Pons (tissue), 1 donor: ENCODE results near the gene RABEP2.
"Not testable (repeated sequence)": the region's sequence is repeated elsewhere in the genome, so short reads cannot be mapped to it uniquely, and the experiment has no call there.

ENCODE experiments used
- DNase-seq: peaks from one replicate; pipeline ENCODE4 v3.0.0-alpha.2; 2016; ENCODE audit warnings: low spot score

RABEP2 gene

DNA sequence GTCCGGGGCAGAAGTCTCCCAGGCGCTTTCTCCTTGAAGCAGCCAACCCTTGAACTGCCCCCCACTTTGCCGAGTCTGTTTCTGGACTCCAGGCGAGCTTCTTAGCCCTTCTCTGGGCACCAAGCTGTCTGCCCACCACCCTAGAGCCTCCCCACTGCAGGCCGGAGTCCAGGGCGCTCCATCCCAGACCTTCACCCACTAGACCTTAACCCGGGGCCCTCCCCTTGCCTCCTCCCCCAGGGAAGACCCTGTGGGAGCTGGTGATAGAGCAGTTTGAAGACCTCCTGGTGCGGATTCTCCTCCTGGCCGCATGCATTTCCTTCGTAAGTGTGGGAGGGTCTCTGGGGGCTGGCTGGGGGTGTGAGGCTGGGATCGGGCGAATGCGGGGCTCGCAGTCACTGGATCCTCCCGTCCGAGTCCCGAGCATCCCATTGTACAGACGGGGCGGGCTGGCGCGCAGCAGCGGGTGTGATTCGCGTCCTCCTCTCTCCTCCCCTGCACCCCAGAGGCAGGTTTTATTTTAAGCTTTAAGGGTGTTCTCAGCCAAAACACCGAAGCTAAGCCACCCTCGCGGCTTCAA lies 45.7 kb downstream of the RABEP2 start:
- DNase-seq, result no peak

DNA sequence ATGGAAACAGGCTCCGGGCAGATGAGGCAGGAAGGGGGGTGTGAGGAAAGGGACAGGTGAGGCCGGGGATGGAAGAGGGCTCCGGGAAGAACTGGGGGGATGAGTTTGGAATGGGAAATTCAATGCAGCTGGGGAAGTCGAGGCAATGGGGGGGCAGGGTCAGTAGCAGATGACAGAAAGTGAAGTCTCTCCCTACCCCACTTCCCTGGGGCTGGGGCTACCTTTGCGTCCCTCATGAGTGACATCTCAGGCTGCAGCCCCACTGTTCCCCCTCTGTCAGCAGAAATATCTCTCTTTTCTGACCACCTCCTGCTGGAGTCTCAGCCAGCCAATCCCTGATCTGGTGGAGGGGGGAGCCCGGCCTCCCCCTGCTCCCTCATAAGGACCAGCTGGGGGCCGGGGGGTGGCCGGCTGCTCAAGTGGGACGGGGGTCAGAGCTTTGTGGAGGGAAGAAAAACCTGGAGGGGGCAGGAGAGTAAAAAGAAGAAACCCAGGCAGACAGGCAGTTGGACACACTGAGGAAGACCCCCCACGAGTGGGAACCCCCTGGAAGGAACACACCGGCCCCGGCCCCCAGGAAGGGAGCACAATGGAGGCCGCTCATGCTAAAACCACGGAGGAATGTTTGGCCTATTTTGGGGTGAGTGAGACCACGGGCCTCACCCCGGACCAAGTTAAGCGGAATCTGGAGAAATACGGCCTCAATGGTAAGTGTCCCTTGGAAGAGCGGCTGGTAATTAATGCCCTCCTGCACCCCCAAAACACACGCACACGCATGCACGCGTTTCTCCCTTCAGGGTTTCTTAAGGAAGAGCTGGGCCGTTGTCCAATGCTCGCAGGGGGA lies 46.7 kb downstream of the RABEP2 start, which contains the start of gene ATP2A1:
Gene ATP2A1, plus strand, starts transcription at position 406 of the 844 bp plus-strand sequence. Its CDS starts 184 bp downstream, at position 590.
- no peak for DNase-seq

DNA sequence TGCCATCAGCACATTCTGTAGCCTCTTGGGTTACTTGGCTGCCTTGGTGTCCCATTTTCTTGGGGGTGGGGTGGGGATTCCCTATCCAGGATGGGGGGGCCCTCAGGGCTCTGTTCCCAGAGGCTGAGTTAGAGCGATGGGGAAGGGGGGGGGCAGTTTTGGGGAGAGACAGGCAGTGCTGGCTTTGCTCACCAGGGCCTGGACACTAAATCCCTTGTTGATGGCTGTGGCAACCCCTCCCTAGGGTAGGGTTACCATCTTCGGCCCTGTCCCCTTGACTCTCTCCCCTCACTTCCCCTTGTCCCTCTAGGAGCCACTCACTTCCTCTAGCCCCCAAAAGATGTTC lies 47.4 kb downstream of the RABEP2 start:
- DNase-seq, result no peak

DNA sequence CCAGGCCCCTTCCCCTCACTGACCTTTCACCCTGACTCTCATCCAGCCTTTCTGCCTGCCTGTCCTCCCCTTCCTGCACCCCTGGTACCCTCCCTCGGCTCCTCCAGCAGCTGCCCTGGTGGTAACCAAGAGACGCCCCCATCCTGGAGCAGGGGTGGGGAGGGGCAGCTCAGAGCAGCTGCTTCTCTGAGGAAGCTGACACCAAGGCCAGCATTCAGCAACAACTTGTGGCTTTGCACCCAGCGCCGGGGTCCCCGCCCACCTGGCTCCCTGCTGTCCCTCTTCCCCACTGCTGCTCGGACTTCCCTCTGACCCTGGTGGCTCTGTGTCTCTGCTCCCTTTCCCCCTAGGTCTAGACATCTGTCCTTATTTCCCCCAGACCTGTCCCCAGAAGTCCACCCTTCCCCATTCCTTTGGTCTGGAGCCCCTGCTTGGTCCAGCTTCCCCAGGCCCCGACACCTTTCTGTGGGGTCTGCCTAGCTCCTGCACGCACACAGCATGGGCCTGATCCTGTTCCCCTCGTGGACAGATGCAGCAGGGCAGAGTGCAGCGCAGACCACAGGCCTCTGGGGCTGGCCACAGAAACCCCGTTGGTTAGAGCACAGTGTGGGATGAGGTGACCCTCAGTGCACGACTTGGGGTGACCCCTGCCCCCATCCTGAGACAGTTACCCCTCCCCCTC lies 47.9 kb downstream of the RABEP2 start:
- DNase-seq, result no peak

DNA sequence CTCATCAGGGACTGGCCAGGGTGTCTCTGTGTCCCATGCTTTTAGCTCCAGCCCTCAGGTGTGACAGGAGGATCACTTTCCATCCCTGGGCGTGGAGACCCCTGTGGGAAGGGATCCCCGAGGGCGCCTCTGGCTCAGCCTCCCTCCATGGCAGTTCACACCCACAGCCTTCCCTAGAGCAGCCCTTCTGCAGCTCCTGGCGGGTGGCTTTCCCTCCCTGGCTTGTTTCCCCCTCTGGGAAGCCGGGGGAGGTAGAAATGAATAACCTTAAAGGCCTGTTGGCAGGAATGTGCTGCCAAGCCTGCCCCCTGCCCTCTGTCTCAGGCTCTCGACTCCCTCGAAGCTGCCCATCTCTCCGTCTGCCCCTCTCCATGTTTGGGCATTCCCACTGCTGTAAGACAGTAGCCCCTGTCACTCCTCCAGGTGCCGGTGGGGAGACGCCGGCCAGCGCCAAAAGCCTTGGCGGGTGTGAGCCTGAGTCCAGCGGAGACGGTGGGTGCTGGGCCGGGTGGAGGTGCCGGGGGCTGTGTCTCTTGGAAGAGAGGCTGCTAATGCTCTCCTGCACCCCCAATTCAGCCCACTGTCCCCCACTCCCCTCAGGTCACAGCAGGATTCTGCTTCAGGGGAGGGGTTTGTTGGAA lies 48.9 kb downstream of the RABEP2 start:
- DNase-seq, result no peak

DNA sequence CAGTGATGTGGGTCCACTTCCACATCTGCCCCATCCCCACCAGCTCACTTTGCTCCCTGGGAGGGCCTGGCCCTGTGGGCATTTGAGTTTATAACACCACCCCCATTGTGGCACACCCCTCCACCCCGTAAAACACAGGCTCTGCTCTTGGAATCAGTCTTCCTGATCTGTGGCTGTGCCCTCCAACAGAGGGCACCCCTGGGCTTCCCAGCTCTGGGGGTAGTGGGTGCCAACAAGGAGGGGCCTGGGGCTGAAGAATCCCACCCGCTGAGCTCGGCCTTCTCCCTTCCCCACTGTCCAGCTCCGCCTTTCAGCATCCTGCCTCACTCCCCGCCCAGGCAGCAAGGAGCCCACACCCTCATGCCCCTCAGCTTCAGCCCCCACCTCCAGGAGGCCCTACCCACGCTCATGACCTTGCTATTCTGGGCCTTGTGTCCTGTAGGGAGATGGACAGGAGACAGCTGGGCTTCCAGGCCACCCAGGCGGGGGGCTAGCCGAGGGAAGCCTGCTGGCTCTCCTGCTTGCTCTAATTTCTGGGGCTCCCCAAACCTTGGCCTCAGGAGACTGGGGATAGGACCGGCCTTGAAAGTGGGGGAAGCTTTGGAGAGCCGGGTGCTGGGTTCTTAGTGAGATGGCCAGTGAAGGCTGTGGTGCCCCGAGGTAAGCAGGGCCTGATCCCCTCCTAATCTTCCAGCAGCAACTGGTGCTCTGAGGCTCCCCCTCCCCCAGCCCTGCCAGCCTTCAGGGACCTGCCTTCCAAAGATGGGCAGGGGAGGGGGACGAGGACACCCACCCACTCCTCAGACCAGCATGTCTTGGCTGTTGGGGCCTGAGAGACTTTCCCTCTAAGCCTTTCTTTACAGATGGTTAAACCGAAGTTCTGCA lies 49.7 kb downstream of the RABEP2 start:
- no peak for DNase-seq

DNA sequence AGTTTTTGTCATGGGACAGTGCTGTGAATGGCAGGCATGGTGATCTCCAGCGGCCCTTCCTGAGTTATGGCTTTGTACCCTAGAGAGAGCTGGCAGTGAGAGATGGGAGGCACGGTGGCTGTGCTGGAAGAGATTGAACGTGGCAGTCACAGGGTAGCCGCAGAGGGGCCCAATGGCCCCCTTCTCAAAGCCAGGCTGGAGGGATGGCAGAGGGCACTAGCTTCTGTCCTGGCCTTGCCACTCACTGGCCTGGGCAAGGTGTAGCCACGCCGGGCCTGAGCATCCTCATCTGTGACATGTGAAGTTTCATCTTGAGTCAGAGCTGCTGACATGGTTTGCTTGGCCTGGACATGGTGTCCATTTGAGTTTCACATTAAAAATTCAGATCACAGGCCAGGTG lies 50.6 kb downstream of the RABEP2 start:
- DNase-seq, result no peak

DNA sequence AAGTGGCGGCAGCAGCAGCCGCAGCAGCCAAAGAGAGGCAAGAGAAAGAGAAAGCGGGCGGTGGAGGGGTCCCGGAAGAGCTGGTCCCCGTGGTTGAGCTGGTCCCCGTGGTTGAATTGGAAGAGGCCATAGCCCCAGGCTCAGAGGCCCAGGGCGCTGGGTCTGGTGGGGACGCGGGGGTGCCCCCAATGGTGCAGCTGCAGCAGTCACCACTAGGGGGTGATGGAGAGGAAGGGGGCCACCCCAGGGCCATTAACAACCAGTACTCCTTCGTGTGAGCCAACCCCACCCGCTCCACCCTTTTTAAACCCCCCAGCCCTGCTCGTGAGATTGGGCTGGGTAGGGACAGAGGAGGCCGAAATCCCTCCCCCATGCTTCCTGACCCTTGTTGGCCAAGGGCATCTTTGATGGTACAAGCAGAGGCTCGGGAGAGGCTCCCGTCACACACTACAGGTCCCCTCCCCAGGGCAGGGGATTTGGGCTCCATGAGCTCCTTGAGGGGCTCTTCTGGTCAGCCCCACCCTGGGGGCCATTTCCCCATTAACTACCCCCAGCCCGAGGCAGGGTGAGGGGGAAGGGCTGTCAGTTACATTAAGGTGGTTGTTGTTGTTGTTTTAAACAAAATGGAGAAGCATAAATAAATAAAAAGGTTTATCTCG lies 51.4 kb downstream of the RABEP2 start:
- DNase-seq, result no peak

DNA sequence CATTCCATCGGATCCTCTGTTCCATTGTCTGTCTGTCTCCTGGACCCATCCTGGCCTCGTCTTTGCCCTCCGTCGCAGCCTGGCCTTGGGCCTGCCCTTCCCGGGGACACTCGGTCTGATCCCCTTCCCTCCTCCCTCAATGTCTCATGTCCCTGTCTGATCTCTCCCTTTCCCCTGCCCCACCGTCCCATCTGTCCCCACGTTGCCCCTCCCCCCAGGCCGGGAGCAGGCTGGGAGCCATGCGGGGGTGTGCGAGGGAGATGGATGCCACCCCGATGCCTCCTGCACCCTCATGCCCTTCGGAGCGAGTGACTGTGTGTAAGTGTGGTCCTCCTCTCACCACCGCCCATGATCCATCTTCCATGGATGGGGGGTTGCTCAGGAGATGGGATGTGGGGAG lies 52.1 kb downstream of the RABEP2 start:
- DNase-seq, result no peak

DNA sequence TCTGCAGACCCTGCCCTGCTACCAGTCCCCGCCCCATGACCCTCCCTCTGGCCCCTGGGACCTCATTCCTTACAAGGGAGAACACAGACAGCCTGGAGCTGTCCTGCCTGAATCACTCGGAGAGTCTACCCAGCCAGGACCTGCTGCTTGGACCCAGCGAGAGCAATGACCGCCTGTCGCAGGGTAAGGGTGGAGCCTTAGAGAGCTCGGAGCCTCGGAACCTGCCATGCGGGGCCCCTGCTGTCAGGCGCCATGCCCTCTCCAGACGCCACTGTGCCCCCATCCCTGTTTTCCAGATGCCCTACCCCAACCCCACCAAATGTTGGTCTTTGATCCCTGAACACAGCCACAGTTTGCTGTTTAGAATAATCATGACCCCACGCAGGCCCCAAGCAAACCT lies 55.8 kb downstream of the RABEP2 start:
- no peak for DNase-seq

DNA sequence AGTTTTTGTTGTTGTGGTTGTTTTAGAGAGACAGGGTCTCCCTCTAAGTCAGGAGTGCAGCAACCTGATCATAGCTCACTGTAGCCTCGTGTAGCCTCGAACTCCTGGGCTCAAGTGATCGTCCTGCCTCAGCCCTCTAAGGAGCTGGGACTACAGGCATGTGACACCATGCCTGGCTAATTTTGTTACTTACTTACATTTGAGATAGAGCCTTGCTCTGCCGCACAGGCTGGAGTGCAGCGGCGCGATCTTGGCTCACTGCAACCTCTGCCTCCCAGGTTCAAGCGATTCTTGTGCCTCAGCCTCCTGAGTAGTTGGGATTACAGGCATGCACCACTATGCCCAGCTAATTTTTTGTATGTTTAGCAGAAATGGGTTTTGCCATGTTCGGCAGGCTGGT lies 57.4 kb downstream of the RABEP2 start:
- DNase-seq, result not testable (repeated sequence)

DNA sequence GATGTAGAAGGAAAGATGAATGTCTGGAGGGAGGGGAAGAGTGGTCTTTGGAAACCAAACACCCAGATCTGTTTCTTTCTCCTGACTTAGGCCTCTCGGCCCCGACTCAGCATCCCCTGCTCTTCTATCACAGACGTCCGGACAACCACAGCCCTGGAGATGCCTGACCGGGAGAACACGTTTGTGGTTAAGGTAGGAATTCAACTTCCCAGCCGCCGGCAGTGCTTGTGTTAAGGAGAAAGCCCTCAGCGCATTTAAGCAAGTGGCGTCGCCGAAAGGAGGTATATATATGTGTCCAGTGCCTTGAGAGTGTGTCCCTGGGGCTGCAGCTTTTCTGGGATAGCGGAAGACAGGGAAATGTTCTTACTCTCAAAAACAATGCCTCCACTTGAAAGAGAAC lies 57.8 kb downstream of the RABEP2 start:
- no peak for DNase-seq

DNA sequence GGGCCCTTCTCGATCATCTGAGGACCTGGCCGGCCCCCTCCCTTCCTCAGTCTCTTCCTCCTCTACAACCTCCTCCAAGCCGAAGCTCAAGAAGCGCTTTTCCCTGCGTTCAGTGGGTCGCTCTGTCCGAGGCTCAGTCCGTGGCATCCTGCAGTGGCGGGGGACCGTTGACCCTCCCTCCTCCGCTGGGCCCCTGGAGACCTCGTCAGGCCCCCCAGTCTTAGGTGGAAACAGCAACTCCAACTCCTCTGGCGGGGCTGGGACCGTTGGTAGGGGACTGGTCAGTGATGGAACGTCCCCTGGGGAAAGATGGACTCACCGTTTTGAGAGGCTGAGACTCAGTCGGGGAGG lies 58.6 kb downstream of the RABEP2 start:
- DNase-seq, result no peak

DNA sequence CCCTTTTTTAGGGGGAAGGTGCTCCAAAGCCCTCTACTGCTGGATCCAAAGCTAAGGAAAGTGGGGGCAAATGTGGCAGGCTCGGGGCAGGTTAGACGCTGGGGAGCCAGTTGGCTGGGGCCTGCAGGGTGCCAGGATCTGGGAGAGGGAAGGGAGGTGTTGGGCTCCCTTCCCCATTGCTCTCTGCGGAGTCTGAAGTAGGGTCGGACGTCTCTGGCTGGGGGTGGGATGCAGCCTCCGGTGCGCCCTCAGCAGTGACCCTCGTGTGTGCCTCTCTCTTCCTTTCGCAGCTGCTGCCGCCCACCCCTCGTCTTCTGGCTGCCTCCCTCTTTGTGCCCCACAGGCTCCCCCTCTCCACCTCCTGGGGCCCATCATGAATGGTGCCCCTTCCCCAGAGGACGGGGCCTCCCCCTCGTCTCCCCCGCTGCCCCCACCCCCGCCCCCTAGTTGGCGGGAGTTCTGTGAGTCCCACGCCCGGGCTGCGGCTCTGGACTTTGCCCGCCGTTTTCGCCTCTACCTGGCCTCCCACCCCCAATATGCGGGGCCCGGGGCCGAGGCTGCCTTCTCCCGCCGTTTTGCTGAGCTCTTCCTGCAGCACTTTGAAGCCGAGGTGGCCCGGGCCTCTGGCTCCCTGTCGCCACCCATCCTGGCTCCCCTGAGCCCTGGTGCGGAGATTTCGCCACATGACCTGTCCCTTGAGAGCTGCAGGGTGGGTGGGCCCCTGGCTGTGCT lies 59.1 kb downstream of the RABEP2 start:
- DNase-seq, result no peak

DNA sequence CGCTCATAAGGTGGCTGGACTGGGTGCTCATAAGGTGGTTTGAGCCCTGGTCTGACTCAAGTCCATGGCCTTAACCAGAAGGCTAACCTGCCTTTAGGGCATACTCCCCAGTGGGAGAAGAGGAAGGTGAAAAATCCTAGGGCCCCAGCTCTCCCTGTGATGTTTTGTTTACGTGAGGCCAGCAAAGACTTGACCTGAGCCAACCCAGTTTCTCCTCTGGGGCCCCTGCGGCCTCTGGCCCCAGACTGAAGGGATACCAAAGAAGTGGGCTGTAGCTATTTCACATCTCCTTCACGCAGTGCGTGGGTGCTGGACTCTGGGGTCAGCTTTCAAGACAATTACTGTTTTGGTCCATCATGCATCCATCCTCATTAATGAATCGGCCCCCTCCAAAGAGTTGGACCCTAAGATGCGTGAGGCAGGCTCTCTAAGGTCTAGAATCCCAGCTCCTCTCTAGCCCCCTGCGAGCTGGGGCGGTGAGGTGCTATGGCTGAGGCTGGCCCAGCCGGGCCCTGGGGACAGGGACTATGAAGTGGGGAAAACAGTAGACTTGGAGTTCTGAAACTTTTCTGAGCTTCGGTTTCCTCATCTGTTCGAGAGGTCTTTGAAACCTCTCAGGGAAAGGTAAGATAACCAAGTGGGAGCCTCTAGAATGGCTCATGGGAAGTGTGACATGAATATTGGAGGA lies 59.9 kb downstream of the RABEP2 start:
- no peak for DNase-seq

DNA sequence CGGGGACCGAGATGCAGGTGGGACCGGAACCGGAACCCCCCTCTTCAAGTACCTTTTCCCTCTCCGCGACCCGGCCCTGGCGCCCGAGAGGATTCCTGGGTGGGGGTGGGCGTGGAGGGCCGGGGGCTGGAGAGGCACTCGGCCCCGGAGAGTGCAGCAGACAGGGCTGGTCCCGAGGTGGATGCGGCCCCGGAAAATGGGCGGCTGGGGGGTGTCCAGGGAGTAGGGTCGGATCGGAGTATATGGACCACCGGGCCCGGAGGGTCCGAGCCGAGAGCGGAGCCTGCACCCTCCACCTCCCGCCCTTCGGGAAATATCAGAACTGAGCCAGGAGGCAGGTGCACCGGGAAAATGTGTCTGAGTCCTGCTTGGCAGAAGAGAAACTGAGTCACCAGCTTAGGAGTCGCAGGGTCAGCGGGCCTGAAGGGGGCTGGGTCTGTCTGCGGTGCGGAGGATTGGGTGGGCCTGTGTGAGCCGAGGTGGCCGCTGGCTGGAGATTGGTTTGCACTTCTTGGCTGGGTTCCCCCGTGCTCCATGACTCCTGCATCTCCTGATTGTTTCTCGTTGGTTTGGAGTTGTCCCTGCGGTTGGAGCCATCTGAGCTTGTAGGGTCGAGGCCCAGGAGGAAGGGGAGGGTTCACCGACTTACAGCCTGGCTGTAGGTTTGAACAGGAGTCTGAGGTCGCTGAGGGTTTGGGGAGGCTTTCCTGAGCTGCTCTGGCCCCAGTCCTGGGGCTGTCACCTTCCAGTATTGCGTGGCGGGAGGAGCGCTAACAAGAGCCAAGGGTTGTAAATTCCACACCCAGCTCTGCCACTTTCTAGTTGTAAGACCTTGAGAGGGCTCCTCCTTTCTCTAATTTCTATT lies 60.9 kb downstream of the RABEP2 start:
- DNase-seq, result no peak

DNA sequence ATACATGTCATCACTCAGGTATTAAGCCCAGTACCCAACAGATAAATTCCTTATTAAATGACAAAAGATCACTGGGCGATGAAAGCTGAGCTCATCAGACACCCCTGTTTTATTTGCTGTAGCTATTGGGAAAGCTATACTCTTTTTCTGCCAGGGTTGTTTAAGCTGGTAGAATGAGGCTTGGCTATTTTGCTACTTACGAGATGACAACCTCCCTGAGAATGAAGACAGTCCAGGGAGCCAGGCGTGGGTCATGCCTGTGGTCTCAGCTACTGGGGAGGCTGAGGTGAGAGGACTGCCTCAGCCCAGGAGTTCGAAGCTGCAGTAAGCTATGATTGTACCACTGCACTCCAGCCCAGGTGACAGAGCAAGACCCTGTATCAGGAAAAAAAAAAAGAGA lies 65.7 kb downstream of the RABEP2 start:
- DNase-seq, result no peak

DNA sequence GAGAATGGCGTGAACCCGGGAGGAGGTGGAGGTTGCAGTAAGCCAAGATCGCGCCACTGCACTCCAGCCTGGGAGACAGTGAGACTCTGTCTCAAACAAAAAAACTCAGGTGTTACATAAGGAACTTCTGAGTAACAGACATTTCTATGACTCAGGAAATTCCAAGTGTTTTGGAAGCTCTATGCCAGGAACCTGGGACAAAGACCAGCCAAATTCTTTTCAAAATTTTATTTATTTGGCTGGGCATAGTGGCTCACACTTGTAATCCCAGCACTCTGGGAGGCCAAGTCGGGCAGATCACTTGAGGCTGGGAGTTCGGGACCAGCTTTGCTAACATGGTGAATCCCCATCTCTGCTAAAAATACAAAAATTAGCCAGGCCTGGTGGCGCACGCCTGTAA lies 66.6 kb downstream of the RABEP2 start:
- no peak for DNase-seq
